Caco-2 (cell line): ENCODE results near the gene PERP. TPM values are rescaled to one million over a fixed set of nuclear protein-coding genes. Genes with fewer than 3 reads are reported as not detected.

ENCODE experiments used
- BruUV-seq: library from RNA; stranded (reverse); fragments of 400-500 nt; replicated peaks from 2 replicates; lab custom pipeline; 2021; lab: Mats Ljungman, UMichigan
- CTCF ChIA-PET: fragments of 300-600 bp; sonication (Branson Sonifier 250); formaldehyde crosslinking; loops from one replicate; lab custom pipeline; 2022; ENCODE audit warnings: antibody characterized with exemption; lab: Charles Lee
- POLR2A ChIA-PET: fragments of 300-600 bp; sonication (Branson Sonifier 250); formaldehyde crosslinking; loops from one replicate; lab custom pipeline; 2022; ENCODE audit warnings: antibody characterized with exemption; lab: Charles Lee
- DNase-seq, 2 experiments: peaks; one replicate each; pipeline versions ENCODE4 v3.0.0 to v3.0.0-alpha.2; 2020 to 2022
- H3K27me3 ChIP-seq: replicated peaks from 2 replicates; pipeline ENCODE4 v1.6.0; 2011; ENCODE audit warnings: low read length; ENCODE audit not compliant: control insufficient read depth, insufficient read depth
- H3K36me3 ChIP-seq: 2 replicates; pipeline ENCODE4 v1.5.1; 2011; ENCODE audit warnings: low read length; ENCODE audit not compliant: control insufficient read depth, insufficient read depth
- H3K4me1 ChIP-seq: fragments of 250-450 bp; sonication (Bioruptor Pico); 2 replicates; pipeline ENCODE4 v1.5.1; 2020; ENCODE audit warnings: mild to moderate bottlenecking
- H3K4me3 ChIP-seq: 2 replicates; pipeline ENCODE4 v1.5.1; 2011; ENCODE audit warnings: low read depth, mild to moderate bottlenecking, control low read depth, low read length
- H3K9me3 ChIP-seq: fragments of 250-450 bp; sonication (Bioruptor Pico); 2 replicates; pipeline ENCODE4 v1.5.1; 2020; ENCODE audit warnings: mild to moderate bottlenecking, moderate library complexity
- H3K27ac Mint-ChIP-seq: one replicate; pipeline ENCODE4 v1.8.0; 2022; ENCODE audit warnings: mixed read lengths; ENCODE audit not compliant: unreplicated experiment
- H3K27me3 Mint-ChIP-seq: one replicate; pipeline ENCODE4 v1.8.0; 2022; ENCODE audit warnings: mixed read lengths; ENCODE audit not compliant: insufficient read depth, unreplicated experiment
- H3K36me3 Mint-ChIP-seq: one replicate; pipeline ENCODE4 v1.8.0; 2022; ENCODE audit warnings: mild to moderate bottlenecking, mixed read lengths; ENCODE audit not compliant: insufficient read depth, unreplicated experiment
- H3K4me1 Mint-ChIP-seq: one replicate; pipeline ENCODE4 v1.8.0; 2022; ENCODE audit warnings: low read depth, mixed read lengths; ENCODE audit not compliant: unreplicated experiment
- H3K4me3 Mint-ChIP-seq: one replicate; pipeline ENCODE4 v1.8.0; 2022; ENCODE audit warnings: mild to moderate bottlenecking, moderate library complexity, mixed read lengths; ENCODE audit not compliant: unreplicated experiment
- H3K9me3 Mint-ChIP-seq: one replicate; pipeline ENCODE4 v1.8.0; 2022; ENCODE audit warnings: mixed read lengths; ENCODE audit not compliant: unreplicated experiment
- intact Hi-C: fragments of 100-400 bp; cut with micrococcal nuclease; formaldehyde crosslinking; loops from one replicate; pipeline ENCODE4 v1.10.0; 2022; ENCODE audit not compliant: unreplicated experiment
- total RNA-seq: library from RNA; stranded (reverse); gene quantifications from 2 replicates; pipeline ENCODE4 v1.2.3, GENCODE V29; 2022
- TF ChIP-seq, protein P1 (sequence below), 2 experiments: fragments of 200-600 bp in 1 of 2; IDR thresholded peaks; 1 replicate in 1 of 2; 2 replicates in 1 of 2; pipeline versions ENCODE4 v1.5.1 to v1.8.0; 2011 to 2022; ENCODE audit warnings: antibody characterized with exemption in 1 of 2, control low read depth in 1 of 2, inconsistent platforms in 1 of 2, low read depth in 1 of 2, low read length in 1 of 2, mild to moderate bottlenecking in 1 of 2, moderate library complexity in 1 of 2; ENCODE audit not compliant: insufficient read depth in 1 of 2, severe bottlenecking in 1 of 2, unreplicated experiment in 1 of 2

Gene PERP
- total RNA-seq, 1 experiment from 2014 or later = 141 TPM

DNA sequence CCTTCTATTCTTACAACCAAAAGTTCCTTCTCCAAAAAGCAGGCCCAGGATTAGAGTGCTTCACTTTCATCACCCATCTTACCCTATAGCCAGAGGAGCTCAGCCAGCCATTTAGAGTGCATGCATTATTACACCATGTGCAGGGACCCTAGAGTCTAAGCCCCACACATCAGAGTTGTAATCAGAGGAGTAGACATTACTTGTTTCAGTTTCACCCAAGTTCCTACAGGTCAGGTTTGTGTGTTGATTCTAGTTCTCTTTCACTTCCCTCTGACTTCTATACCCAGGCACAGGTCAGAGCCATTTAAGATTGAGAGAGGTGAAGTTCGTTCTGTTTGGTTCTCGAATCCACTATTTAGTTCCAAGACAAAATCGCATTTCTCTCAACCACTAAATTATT is 38.2 kb upstream of the PERP start:
- Mint-ChIP-seq H3K9me3 (no peaks in the 10 kb centered on the region), H3K36me3 (no peaks in the 10 kb centered on the region), H3K4me1 (no peaks in the 10 kb centered on the region), H3K27ac (no peak overlapping the region), H3K27me3 (peaks cover 9% of the 10 kb centered on the region), H3K4me3 (no peak overlapping the region)
- Histone ChIP-seq H3K36me3 (no peaks in the 10 kb centered on the region), H3K4me1 (no peaks in the 10 kb centered on the region), H3K4me3 (no peak overlapping the region), H3K9me3 (no peaks in the 10 kb centered on the region), H3K27me3 (no peaks in the 10 kb centered on the region; the same call in 1 of the 2 replicates)
- no TSS peak for BruUV-seq
- intact Hi-C loops = no loop called here
- CTCF ChIA-PET = no interaction called here
- DNase-seq = no peak
- TF ChIP-seq, protein P1, sequence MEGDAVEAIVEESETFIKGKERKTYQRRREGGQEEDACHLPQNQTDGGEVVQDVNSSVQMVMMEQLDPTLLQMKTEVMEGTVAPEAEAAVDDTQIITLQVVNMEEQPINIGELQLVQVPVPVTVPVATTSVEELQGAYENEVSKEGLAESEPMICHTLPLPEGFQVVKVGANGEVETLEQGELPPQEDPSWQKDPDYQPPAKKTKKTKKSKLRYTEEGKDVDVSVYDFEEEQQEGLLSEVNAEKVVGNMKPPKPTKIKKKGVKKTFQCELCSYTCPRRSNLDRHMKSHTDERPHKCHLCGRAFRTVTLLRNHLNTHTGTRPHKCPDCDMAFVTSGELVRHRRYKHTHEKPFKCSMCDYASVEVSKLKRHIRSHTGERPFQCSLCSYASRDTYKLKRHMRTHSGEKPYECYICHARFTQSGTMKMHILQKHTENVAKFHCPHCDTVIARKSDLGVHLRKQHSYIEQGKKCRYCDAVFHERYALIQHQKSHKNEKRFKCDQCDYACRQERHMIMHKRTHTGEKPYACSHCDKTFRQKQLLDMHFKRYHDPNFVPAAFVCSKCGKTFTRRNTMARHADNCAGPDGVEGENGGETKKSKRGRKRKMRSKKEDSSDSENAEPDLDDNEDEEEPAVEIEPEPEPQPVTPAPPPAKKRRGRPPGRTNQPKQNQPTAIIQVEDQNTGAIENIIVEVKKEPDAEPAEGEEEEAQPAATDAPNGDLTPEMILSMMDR (IDR thresholded peaks at IDR 0.05; ENCODE audit: insufficient read depth in 1 of 2, low read depth in 1 of 2, low read length in 1 of 2, severe bottlenecking in 1 of 2, unreplicated experiment in 1 of 2) = no peak
- POLR2A ChIA-PET = no interaction called here

DNA sequence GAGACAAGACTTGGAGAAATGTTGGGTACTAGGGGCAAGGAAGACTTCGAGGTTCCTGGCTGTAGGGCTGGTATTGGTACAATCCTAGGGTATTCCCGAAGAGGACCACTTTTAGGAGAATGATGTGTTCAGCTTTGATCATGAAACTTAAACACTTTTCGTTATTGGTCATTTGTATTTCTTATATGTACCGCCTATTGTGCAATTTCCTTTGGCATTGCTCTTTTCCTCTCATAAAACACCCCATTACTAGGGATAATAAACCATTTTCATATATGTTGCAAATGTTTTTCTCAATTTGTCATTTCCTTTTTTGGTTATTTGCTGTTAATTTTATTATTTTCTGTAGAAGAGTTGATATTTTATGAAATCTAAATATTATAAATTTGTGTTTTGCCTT is 35.6 kb upstream of the PERP start:
- Mint-ChIP-seq H3K4me1 (no peaks in the 10 kb centered on the region), H3K4me3 (no peak overlapping the region), H3K9me3 (no peaks in the 10 kb centered on the region), H3K36me3 (no peaks in the 10 kb centered on the region), H3K27ac (no peak overlapping the region), H3K27me3 (peaks cover 9% of the 10 kb centered on the region)
- no peaks in the 10 kb centered on the region; the same call in 1 of the 2 replicates for H3K27me3 ChIP-seq
- H3K4me1 ChIP-seq = no peaks in the 10 kb centered on the region
- no TSS peak for BruUV-seq
- CTCF ChIA-PET = no interaction called here
- no peaks in the 10 kb centered on the region for H3K9me3 ChIP-seq
- H3K4me3 ChIP-seq = no peak overlapping the region
- TF ChIP-seq, protein P1 (IDR thresholded peaks at IDR 0.05; ENCODE audit: insufficient read depth in 1 of 2, low read depth in 1 of 2, low read length in 1 of 2, severe bottlenecking in 1 of 2, unreplicated experiment in 1 of 2) = no peak
- POLR2A ChIA-PET = no interaction called here
- DNase-seq = no peak
- intact Hi-C loops = no loop called here
- no peaks in the 10 kb centered on the region for H3K36me3 ChIP-seq

DNA sequence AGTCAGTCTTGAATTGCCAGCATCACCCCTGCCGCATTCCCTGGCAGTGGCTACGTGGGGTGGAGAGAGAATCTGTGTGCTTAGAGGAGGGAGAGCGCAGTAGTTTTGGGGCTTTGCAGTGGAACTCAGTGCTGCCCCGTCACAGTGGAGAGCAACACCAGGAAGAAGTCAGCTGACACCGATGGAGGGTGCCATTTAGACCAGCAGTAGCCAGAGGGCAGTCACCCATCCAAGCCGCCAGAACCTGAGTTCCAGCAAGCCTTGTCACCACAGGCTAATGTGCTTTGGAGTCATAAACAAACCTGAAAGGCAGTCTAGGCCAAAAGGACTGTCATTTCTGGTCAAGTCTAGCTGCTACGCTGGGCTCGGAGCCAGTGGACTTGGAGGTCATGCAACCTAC is 22.0 kb upstream of the PERP start:
- peaks cover 16% of the 10 kb centered on the region for H3K9me3 Mint-ChIP-seq

More for the DNA sequence above, 22.0 kb upstream of the PERP start:
- no peaks in the 10 kb centered on the region for H3K27me3 ChIP-seq
- H3K36me3 ChIP-seq = no peaks in the 10 kb centered on the region
- TF ChIP-seq, protein P1 (IDR thresholded peaks at IDR 0.05; ENCODE audit: insufficient read depth in 1 of 2, low read depth in 1 of 2, low read length in 1 of 2, severe bottlenecking in 1 of 2, unreplicated experiment in 1 of 2) = no peak
- ChIA-PET POLR2A (no interaction called here), CTCF (no interaction called here)
- H3K36me3 Mint-ChIP-seq = no peaks in the 10 kb centered on the region
- H3K4me3 ChIP-seq = no peak overlapping the region
- peaks cover 2% of the 10 kb centered on the region for H3K27me3 Mint-ChIP-seq
- H3K9me3 ChIP-seq = no peaks in the 10 kb centered on the region
- no peak overlapping the region for H3K4me3 Mint-ChIP-seq
- H3K4me1 ChIP-seq = no peaks in the 10 kb centered on the region
- no peak overlapping the region for H3K27ac Mint-ChIP-seq
- intact Hi-C loops = no loop called here
- BruUV-seq = no TSS peak
- H3K4me1 Mint-ChIP-seq = no peaks in the 10 kb centered on the region
- no peak for DNase-seq
